Measurements from ENCODE around the gene TMEM151A. TPM values are rescaled to one million over a fixed set of nuclear protein-coding genes. Genes with fewer than 3 reads are reported as not detected.

Gene TMEM151A
- total RNA-seq, 1 experiment from 2014 or later = 1.5 TPM

- Histone ChIP-seq H3K4me1 (ENCODE audit: insufficient read depth, low read length, poor library complexity, severe bottlenecking) (peaks cover 12% of the 10 kb centered on the region), H3K4me3 (ENCODE audit: low read depth, low read length, poor library complexity, severe bottlenecking) (no peak overlapping the region), H3K9me3 (ENCODE audit: low read depth, low read length, poor library complexity, severe bottlenecking) (no peaks in the 10 kb centered on the region), H3K27me3 (replicated peaks; ENCODE audit: insufficient read depth, low read depth, low read length, poor library complexity) (no peaks in the 10 kb centered on the region), H3K36me3 (ENCODE audit: insufficient read depth, low read length, poor library complexity, severe bottlenecking) (peaks cover 5% of the 10 kb centered on the region), H3K27ac (ENCODE audit: low read depth, low read length, poor library complexity, severe bottlenecking) (no peak overlapping the region)
- POLR2A ChIA-PET (ENCODE audit: low non-redundant PET) = no interaction called here
- intact Hi-C loops (cut with micrococcal nuclease; ENCODE audit: unreplicated experiment) = no loop called here
- no peak for DNase-seq (ENCODE audit: low spot score)
- CTCF ChIA-PET = no interaction called here
- no TSS peak for BruUV-seq (replicated peaks)
- no peak for TF ChIP-seq CTCF (conservative IDR thresholded peaks at IDR 0.05; ENCODE audit: low read depth, low read length)
- no peak for TF ChIP-seq EZH2 (IDR thresholded peaks at IDR 0.05; ENCODE audit: borderline replicate concordance, low read depth, low read length, poor library complexity, severe bottlenecking)
Measured at GRCh38 chr11:66286699-66287098, 5.0 kb upstream of the TMEM151A start.

- intact Hi-C loops (cut with micrococcal nuclease; ENCODE audit: unreplicated experiment) = no loop called here
- ChIA-PET CTCF (interaction anchor here (0.5 kb wide), 1 partner anchor 24 kb away, joined by 3 read pairs; no protein-coding TSS in a partner anchor), POLR2A (ENCODE audit: low non-redundant PET) (interaction anchor here (0.6 kb wide), 1 partner anchor 29 kb away, joined by 12 read pairs; the partner anchor contains the start of gene CD248)
- no TSS peak for BruUV-seq (replicated peaks)
- H3K4me3 ChIP-seq (ENCODE audit: low read depth, low read length, poor library complexity, severe bottlenecking) = peak overlapping the region; percentile 77
- no peak for DNase-seq (ENCODE audit: low spot score)
- peaks cover 5% of the 10 kb centered on the region for H3K36me3 ChIP-seq (ENCODE audit: insufficient read depth, low read length, poor library complexity, severe bottlenecking)
- no peaks in the 10 kb centered on the region for H3K27me3 ChIP-seq (replicated peaks; ENCODE audit: insufficient read depth, low read depth, low read length, poor library complexity)
- TF ChIP-seq CTCF (conservative IDR thresholded peaks at IDR 0.05; ENCODE audit: low read depth, low read length) = no peak
- TF ChIP-seq EZH2 (IDR thresholded peaks at IDR 0.05; ENCODE audit: borderline replicate concordance, low read depth, low read length, poor library complexity, severe bottlenecking) = no peak
- peak overlapping the region; percentile 91 for H3K27ac ChIP-seq (ENCODE audit: low read depth, low read length, poor library complexity, severe bottlenecking)
- peaks cover 18% of the 10 kb centered on the region for H3K4me1 ChIP-seq (ENCODE audit: insufficient read depth, low read length, poor library complexity, severe bottlenecking)
- H3K9me3 ChIP-seq (ENCODE audit: low read depth, low read length, poor library complexity, severe bottlenecking) = no peaks in the 10 kb centered on the region
Measured at GRCh38 chr11:66287211-66287888, 4.3 kb upstream of the TMEM151A start.

- BruUV-seq (replicated peaks) = no TSS peak
- Histone ChIP-seq H3K36me3 (ENCODE audit: insufficient read depth, low read length, poor library complexity, severe bottlenecking) (peaks cover 5% of the 10 kb centered on the region), H3K4me3 (ENCODE audit: low read depth, low read length, poor library complexity, severe bottlenecking) (peak overlapping the region; percentile 77), H3K4me1 (ENCODE audit: insufficient read depth, low read length, poor library complexity, severe bottlenecking) (peaks cover 19% of the 10 kb centered on the region), H3K27me3 (replicated peaks; ENCODE audit: insufficient read depth, low read depth, low read length, poor library complexity) (no peaks in the 10 kb centered on the region), H3K27ac (ENCODE audit: low read depth, low read length, poor library complexity, severe bottlenecking) (peak overlapping the region; percentile 91), H3K9me3 (ENCODE audit: low read depth, low read length, poor library complexity, severe bottlenecking) (no peaks in the 10 kb centered on the region)
- ChIA-PET POLR2A (ENCODE audit: low non-redundant PET) (interaction anchor here (0.7 kb wide), 1 partner anchor 317 kb away, joined by 3 read pairs; no protein-coding TSS in a partner anchor), CTCF (interaction anchor here (0.9 kb wide), 1 partner anchor 25 kb away, joined by 3 read pairs; no protein-coding TSS in a partner anchor)
- intact Hi-C loops (cut with micrococcal nuclease; ENCODE audit: unreplicated experiment) = no loop called here
- no peak for TF ChIP-seq CTCF (conservative IDR thresholded peaks at IDR 0.05; ENCODE audit: low read depth, low read length)
- no peak for TF ChIP-seq EZH2 (IDR thresholded peaks at IDR 0.05; ENCODE audit: borderline replicate concordance, low read depth, low read length, poor library complexity, severe bottlenecking)
- DNase-seq (ENCODE audit: low spot score) = no peak
Measured at GRCh38 chr11:66287889-66288670, 3.6 kb upstream of the TMEM151A start.

All from A673 (cell line).